GM21447 (cell line): ENCODE measurements around the gene C5AR1.
"Not testable (repeated sequence)": the region's sequence is repeated elsewhere in the genome, so short reads cannot be mapped to it uniquely, and the experiment has no call there.

Source experiments
- ATAC-seq: cut with Tn5 transposase; IDR thresholded peaks from one replicate; pipeline ENCODE4 v1.9.1; 2021; ENCODE audit not compliant: unreplicated experiment

C5AR1 gene

GRCh38 chr19:47362321-47362720 lies 52.7 kb downstream of the C5AR1 start:
- no peak for ATAC-seq

GRCh38 chr19:47363758-47364531 lies 54.3 kb downstream of the C5AR1 start:
- ATAC-seq = no peak

GRCh38 chr19:47365455-47365854 lies 55.8 kb downstream of the C5AR1 start:
- not testable (repeated sequence) for ATAC-seq

DNA sequence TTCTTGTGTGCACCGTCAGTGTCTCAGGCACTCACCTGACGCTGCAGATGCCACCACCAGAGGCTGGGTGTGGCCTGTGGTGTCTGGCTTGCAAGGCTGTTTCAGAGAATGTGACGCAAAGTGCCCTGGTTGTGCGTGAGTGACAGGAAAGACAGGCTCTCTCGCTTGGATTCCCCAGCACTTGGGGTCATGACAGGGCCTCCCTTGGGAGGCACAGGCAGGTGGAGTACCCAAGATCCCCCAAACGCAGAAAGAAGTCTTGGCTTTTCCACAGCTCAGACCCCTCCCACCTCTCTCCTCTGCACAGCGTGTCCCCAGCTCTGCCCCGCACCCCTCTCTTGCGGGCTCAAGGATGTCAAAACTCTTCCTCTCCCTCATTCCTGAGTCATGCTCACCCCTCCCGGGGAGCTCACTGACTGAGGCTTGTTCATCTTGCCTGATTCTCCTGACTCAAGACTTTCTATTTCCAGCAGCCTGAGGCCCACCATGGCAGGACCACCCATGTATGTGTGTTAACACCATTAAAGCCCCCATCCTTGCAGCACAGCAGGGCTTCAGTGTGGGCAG lies 60.5 kb downstream of the C5AR1 start:
- ATAC-seq = no peak

- no peak for ATAC-seq
Observed at GRCh38 chr19:47371261-47371660, 61.6 kb downstream of the C5AR1 start.
